Hematopoietic multipotent progenitor cell treated with erythropoietin and hydrocortisone succinate and interleukin-3 and kit ligand, for 4 days (in vitro differentiated cells): Measurements from ENCODE around the gene SOS2.

ENCODE experiments used
- DNase-seq: peaks from one replicate; pipeline ENCODE4 v3.0.0-alpha.2; 2015

SOS2 gene

DNA sequence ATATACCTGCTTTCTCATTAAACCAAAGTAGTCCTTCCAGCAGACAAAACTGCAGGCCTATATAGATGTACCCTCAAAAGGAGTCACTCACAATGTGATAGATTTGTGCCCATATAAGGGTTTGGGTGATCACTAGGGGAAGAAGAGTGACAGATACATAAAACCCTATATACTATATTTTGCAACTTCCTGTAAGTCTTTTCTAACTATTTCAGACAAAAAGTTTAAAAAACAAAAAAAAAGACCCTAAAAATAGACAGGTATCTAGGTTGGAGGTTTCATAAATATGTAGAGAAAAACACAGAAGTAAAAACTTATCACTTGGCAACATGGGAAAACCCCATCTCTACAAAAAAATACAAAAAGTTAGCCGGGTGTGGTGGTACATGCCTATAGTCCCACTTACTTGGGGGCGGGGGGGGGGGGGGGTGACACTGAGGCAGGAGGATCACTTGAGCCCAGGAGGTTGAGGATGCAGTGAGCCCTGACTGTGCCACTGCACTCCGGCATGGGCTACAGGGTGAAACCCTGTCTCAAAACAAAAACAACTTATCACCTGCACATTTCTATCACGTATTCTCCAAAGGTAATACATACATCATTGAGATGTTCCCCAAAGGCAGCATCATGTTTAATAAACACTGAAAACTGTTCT, 117.9 kb downstream of the SOS2 start:
- DNase-seq = no peak

- no peak for DNase-seq
Observed at GRCh38 chr14:50110323-50111037, 120.9 kb downstream of the SOS2 start.

GRCh38 chr14:50109342-50109741, 122.0 kb downstream of the SOS2 start:
- no peak for DNase-seq

GRCh38 chr14:50107850-50108249, 123.5 kb downstream of the SOS2 start:
- no peak for DNase-seq

DNA sequence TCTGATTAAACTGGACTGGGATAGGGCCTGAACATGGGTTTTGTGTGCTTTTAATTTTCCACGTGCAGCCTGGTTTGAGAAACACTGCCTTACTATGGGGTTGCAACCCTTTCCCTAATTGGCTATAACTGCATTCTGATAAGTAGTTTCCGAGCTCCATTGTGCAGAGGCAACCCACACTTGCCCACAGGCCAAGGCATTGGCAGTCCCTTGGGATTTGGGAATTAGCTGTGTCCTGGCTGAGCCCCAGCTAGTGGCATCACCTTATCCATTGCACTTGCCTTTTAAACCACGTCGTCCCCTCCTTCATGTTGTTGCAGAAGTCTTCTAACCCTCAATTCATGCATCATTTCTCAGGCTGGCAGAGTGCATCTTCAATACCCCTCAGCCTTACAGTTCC, 125.2 kb downstream of the SOS2 start:
- DNase-seq = no peak

- no peak for DNase-seq
Observed at GRCh38 chr14:50103558-50103957, 127.8 kb downstream of the SOS2 start.

GRCh38 chr14:50101417-50101816, 130.0 kb downstream of the SOS2 start:
- DNase-seq = no peak

GRCh38 chr14:50100805-50101204, 130.6 kb downstream of the SOS2 start:
- DNase-seq = no peak

GRCh38 chr14:50099335-50099734, 132.0 kb downstream of the SOS2 start:
- no peak for DNase-seq

DNA sequence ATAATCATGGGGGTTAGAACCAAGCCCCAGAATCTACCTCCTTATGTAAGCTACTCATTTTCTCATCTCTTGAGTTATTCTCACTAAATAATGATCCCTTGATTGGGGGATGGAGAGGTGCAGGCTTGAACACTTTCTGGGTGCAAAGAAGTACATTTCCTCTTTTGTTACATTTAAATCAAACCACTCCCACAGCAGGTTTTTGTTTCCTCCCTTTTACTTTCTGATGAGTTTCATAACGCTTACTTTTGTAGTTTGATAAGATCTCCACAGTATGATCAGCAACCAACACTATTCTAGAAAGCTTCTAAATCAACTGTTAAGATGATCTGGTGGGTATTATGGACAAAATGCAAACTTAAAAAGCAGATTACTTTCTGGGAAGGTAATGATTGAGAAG, 135.5 kb downstream of the SOS2 start:
- DNase-seq = peak; percentile 69

- no peak for DNase-seq
Observed at GRCh38 chr14:50094056-50094755, 137.2 kb downstream of the SOS2 start.

- no peak for DNase-seq
Observed at GRCh38 chr14:50093496-50093895, 137.9 kb downstream of the SOS2 start.

DNA sequence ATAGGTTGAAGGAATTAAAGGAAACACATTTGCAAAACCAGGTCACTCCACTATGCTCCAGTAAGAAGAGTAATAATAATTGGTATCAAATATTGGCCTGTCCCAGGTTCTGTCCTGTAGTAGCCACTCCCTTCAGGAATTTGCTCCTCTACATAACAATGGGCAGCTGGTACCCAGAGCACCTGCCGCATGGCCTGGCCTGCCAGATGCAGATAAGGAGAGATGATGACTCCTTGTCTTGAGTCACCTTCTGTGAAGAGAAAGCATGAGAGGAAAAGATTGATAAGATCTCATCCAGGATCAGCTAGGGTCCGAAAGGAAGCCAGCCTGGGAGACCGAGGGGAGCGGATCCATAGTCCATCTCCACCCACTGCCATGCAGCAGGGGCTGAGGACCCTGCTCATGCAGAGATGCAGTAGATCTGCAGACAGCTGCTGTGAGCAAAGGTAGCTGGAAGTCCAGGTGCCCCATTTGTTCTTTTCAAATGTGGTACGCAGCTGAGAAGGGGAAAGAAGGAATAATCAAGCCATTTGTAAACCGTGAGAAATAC, 139.3 kb downstream of the SOS2 start:
- no peak for DNase-seq

DNA sequence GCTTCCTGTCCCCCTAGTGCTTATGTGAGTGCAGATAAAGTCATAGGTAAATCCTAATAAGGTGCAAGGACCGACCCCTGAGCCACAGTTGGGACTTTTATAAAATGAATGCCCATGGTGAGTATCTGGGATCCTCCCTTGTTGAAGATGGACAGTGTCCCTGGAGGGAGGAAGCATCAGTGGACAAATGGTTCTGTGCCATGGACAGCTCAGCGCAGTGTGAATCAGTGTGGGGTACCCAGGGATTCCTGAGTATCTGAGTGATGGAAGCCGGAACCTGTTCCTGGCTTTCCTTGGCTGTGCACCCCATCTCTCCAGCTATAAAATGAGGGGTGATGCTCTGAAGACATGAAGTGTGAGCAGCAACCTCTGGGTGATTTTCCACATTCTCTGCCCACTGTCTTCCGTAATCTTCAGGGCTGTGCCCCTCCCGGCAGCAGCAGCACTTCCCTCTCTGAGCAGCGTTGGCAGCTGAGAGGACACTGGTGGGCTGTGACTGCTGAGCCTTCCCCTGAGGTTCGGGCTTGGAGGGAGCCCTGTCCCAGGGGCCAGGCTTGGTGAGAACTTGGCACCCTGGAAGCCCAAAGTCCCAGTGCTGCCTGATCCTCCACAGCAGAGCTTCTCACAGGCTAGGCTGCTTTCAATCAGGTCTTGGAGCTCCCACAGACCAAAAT, 140.0 kb downstream of the SOS2 start:
- DNase-seq = peak; percentile 31

DNA sequence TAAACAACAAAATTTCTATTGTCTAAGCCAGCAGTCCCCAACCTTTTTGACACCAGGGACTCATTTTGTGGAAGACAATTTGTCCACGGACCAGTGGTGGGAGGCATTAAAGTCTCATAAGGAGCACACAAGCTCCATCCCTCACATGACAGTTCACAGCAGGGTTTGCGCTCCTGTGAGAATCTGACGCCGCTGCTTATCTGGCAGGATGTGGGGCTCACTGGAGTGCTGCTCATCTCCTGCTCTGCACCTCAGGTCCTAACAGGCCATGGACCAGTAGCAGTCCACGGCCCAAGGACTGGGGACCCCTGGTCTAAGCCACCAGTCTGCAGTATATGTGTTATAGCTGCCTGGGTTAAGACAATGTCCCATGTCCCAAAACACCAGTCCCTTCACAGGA, 142.2 kb downstream of the SOS2 start:
- no peak for DNase-seq

DNA sequence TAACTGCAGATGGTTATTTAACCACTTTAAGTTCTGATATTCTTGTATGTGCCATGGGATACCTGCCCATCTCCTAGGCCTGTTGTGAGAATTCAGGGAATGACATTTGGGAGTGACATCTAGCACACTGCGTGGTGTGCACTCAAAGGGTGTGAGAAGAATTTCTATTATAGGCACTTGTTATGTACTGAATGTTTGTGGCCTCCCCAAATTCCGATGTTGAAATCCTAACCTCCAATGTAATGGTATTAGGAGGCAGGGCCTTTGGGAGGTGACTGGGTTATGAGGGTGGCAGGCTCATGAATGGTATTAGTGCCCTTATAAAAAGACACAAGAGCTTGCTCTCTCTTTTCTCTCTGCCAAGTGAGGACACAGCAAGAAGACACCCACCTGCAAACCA, 142.6 kb downstream of the SOS2 start:
- no peak for DNase-seq

DNA sequence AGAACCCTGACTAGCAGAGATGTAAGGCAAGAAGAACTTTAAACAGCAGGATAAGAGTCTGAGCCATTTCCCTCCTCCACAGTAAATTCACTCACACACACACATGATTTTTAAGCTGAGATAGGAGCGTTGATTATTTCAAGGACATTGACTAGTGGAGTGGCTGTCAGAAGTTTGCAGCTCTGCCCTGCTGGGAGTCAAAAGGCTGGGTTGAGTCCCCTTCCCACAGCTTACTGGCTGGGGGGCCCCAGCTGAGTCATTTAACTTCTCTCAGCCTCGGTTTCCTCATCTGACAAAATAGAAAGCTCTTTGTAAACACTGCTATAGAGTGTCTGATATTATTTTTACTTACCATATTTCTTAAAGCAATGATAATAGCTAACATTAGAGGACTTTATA, 143.3 kb downstream of the SOS2 start:
- DNase-seq = no peak

GRCh38 chr14:50087341-50088116, 143.8 kb downstream of the SOS2 start:
- DNase-seq = peak; percentile 59

- no peak for DNase-seq
Observed at GRCh38 chr14:50086321-50086711, 145.1 kb downstream of the SOS2 start.

DNA sequence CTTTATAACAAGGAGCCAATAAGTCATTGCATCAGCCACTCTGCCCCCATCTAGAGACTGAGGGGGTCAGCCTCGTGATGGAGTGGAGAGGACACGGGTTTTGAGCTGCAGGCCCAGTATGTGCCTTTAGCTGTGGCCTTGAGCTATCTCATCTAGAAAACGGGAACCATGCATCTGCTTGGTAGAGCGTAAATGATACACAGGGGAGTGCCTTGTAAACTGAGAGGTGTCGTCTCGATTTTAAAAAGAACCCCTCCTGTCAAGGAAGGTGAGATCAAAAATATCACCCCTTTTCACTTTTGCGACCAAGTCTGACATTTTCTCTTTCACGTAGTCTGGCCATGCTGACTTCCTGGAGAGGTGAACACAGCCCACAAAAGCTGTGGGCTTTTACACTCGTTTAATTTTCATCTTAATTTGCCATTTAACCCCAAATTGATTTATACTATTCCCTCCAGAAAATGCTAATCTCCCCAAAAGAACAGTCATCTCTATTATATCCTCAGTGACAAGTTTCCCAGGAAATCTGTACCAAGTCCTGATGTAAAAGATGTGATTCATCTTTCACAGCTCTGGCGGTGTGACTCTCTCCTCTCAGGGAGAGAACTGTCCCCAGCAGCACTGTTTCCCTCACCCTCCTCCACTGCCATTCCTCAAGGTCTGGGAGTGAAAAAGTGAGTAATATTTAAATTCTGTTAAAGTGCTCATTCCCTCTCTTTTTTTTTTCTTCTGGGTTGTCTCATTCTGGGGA, 145.6 kb downstream of the SOS2 start:
- no peak for DNase-seq

- DNase-seq = no peak
Observed at GRCh38 chr14:50084666-50085065, 146.7 kb downstream of the SOS2 start.
